Measurements from ENCODE around the gene CUX1. TPM values are rescaled to one million over a fixed set of nuclear protein-coding genes. Genes with fewer than 3 reads are reported as not detected.

The CUX1 gene
- total RNA-seq, 1 donor from 2014 or later = 89.1 TPM

GRCh38 chr7:102146122-102146521, 328.7 kb downstream of the CUX1 start:
- TF ChIP-seq CTCF (IDR thresholded peaks at IDR 0.05) = no peak
- no peak overlapping the region for H3K4me3 Mint-ChIP-seq (ENCODE audit: unreplicated experiment)
- peaks cover 5% of the 10 kb centered on the region for H3K36me3 Mint-ChIP-seq (ENCODE audit: unreplicated experiment)
- H3K27ac Mint-ChIP-seq (ENCODE audit: unreplicated experiment) = no peak overlapping the region
- H3K4me1 Mint-ChIP-seq (ENCODE audit: unreplicated experiment) = peaks cover 9% of the 10 kb centered on the region
- H3K9me3 Mint-ChIP-seq (ENCODE audit: unreplicated experiment) = no peaks in the 10 kb centered on the region
- DNase-seq (ENCODE audit: extremely low spot score, unreplicated experiment) = no peak
- H3K27me3 Mint-ChIP-seq (ENCODE audit: unreplicated experiment) = no peaks in the 10 kb centered on the region

GRCh38 chr7:102147008-102147407, 329.6 kb downstream of the CUX1 start:
- H3K27ac Mint-ChIP-seq (ENCODE audit: unreplicated experiment) = no peak overlapping the region
- no peaks in the 10 kb centered on the region for H3K27me3 Mint-ChIP-seq (ENCODE audit: unreplicated experiment)
- H3K4me3 Mint-ChIP-seq (ENCODE audit: unreplicated experiment) = no peak overlapping the region
- no peak for TF ChIP-seq CTCF (IDR thresholded peaks at IDR 0.05)
- DNase-seq (ENCODE audit: extremely low spot score, unreplicated experiment) = no peak
- H3K9me3 Mint-ChIP-seq (ENCODE audit: unreplicated experiment) = no peaks in the 10 kb centered on the region
- H3K4me1 Mint-ChIP-seq (ENCODE audit: unreplicated experiment) = peaks cover 15% of the 10 kb centered on the region
- H3K36me3 Mint-ChIP-seq (ENCODE audit: unreplicated experiment) = peaks cover 5% of the 10 kb centered on the region

- Mint-ChIP-seq H3K36me3 (ENCODE audit: unreplicated experiment) (peaks cover 10% of the 10 kb centered on the region), H3K27me3 (ENCODE audit: unreplicated experiment) (no peaks in the 10 kb centered on the region), H3K9me3 (ENCODE audit: unreplicated experiment) (no peaks in the 10 kb centered on the region), H3K4me3 (ENCODE audit: unreplicated experiment) (no peak overlapping the region), H3K4me1 (ENCODE audit: unreplicated experiment) (peaks cover 20% of the 10 kb centered on the region), H3K27ac (ENCODE audit: unreplicated experiment) (no peak overlapping the region)
- no peak for DNase-seq (ENCODE audit: extremely low spot score, unreplicated experiment)
- TF ChIP-seq CTCF (IDR thresholded peaks at IDR 0.05) = no peak
Measured at GRCh38 chr7:102148799-102149198, 331.4 kb downstream of the CUX1 start.

- Mint-ChIP-seq H3K36me3 (ENCODE audit: unreplicated experiment) (peaks cover 10% of the 10 kb centered on the region), H3K27ac (ENCODE audit: unreplicated experiment) (no peak overlapping the region), H3K27me3 (ENCODE audit: unreplicated experiment) (no peaks in the 10 kb centered on the region), H3K4me3 (ENCODE audit: unreplicated experiment) (no peak overlapping the region), H3K9me3 (ENCODE audit: unreplicated experiment) (no peaks in the 10 kb centered on the region), H3K4me1 (ENCODE audit: unreplicated experiment) (peaks cover 20% of the 10 kb centered on the region)
- TF ChIP-seq CTCF (IDR thresholded peaks at IDR 0.05) = no peak
- no peak for DNase-seq (ENCODE audit: extremely low spot score, unreplicated experiment)
Measured at GRCh38 chr7:102149416-102149815, 332.0 kb downstream of the CUX1 start.

DNA sequence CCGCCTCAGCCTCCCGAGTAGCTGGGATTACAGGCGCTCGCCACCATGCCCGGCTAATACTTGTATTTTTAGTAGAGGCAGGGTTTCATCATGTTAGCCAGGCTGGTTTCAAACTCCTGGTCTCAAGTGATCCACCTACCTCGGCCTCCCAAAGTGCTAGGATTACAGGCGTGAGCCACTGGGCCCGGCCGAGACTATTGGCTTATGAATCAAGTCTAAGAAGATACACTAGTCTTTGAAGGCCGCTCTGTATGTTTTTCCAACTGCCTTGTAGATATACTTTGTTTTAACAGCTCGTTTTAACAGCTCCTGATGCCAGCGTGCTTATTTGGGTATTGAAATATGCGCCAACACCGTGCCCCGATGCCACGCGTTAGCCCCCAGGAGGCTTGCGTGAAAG, 332.8 kb downstream of the CUX1 start:
- Mint-ChIP-seq H3K27ac (ENCODE audit: unreplicated experiment) (peak overlapping the region; percentile 59), H3K4me1 (ENCODE audit: unreplicated experiment) (peaks cover 20% of the 10 kb centered on the region)

More for the DNA sequence above, 332.8 kb downstream of the CUX1 start:
- Mint-ChIP-seq H3K9me3 (ENCODE audit: unreplicated experiment) (no peaks in the 10 kb centered on the region), H3K4me3 (ENCODE audit: unreplicated experiment) (no peak overlapping the region), H3K27me3 (ENCODE audit: unreplicated experiment) (no peaks in the 10 kb centered on the region), H3K36me3 (ENCODE audit: unreplicated experiment) (peaks cover 8% of the 10 kb centered on the region)
- no peak for TF ChIP-seq CTCF (IDR thresholded peaks at IDR 0.05)
- no peak for DNase-seq (ENCODE audit: extremely low spot score, unreplicated experiment)
